K562 (cell line): Measurements from ENCODE around the gene MLH1. TPM values are rescaled to one million over a fixed set of nuclear protein-coding genes. Genes with fewer than 3 reads are reported as not detected.

Source experiments
- ATAC-seq: fragments of 200-7000 bp; cut with Tn5 transposase; 3 replicates; pipeline ENCODE4 v1.9.1; 2020; ENCODE audit warnings: moderate library complexity
- BruUV-seq: library from RNA; stranded (reverse); fragments of 400-500 nt; replicated peaks from 2 replicates; lab custom pipeline; 2021; lab: Mats Ljungman, UMichigan
- CTCF ChIA-PET: fragments of 300-600 bp; formaldehyde crosslinking; extraction: SDS; loops from one replicate; lab custom pipeline; 2021; ENCODE audit warnings: low intra/inter-chr PET ratio; lab: Yijun Ruan, JAX
- POLR2A ChIA-PET: fragments of 300-600, 350-650 bp; sonication (Branson Sonifier 250); formaldehyde crosslinking; extraction: SDS; loops from one replicate; lab custom pipeline; 2021; ENCODE audit warnings: antibody characterized with exemption, inconsistent platforms; lab: Yijun Ruan, JAX
- DNase-seq, 4 experiments: peaks; one replicate each; pipeline versions ENCODE4 v3.0.0 to v3.0.0-alpha.2; 2011 to 2018; ENCODE audit warnings: low spot score in 3 of 4, mixed read lengths in 3 of 4; ENCODE audit errors: extremely low read depth in 1 of 4
- FAIRE-seq: peaks from 2 replicates; lab custom pipeline; 2011; peaks lifted over from hg19 to GRCh38; lab: Jason Lieb, UNC
- H2AFZ ChIP-seq: 2 replicates; pipeline ENCODE4 v1.6.0; 2011; ENCODE audit warnings: low read depth, low read length, control low read depth, inconsistent platforms
- H3K27ac ChIP-seq: fragments of 200-600 bp; 3 replicates; pipeline ENCODE4 v1.8.0; 2011; ENCODE audit warnings: low read depth, mild to moderate bottlenecking, control low read depth, inconsistent platforms, low read length, moderate library complexity, mixed read lengths; ENCODE audit errors: extremely low read depth
- H3K27me3 ChIP-seq, 2 experiments: fragments of 300-600 bp in 1 of 2; 2 replicates in 1 of 2; 3 replicates in 1 of 2; pipeline versions ENCODE4 v1.6.0 to v1.8.0; 2011; ENCODE audit warnings: inconsistent platforms in 2 of 2, low read length in 2 of 2, mild to moderate bottlenecking in 1 of 2, mixed read lengths in 1 of 2, moderate library complexity in 1 of 2; ENCODE audit not compliant: control insufficient read depth in 2 of 2, insufficient read depth in 2 of 2
- H3K36me3 ChIP-seq: fragments of 300-600 bp; 3 replicates; pipeline ENCODE4 v1.8.0; 2011; ENCODE audit warnings: mild to moderate bottlenecking, low read length, inconsistent platforms; ENCODE audit not compliant: control insufficient read depth, insufficient read depth
- H3K4me1 ChIP-seq, 2 experiments: fragments of 200-600 bp in 1 of 2; replicated peaks in 1 of 2; 2 replicates in 1 of 2; 3 replicates in 1 of 2; pipeline versions ENCODE4 v1.5.1 to v1.8.0; 2011; ENCODE audit warnings: inconsistent platforms in 2 of 2, low read length in 2 of 2, mild to moderate bottlenecking in 1 of 2, mixed read lengths in 1 of 2, moderate library complexity in 1 of 2; ENCODE audit not compliant: control insufficient read depth in 2 of 2, insufficient read depth in 2 of 2
- H3K4me2 ChIP-seq: 2 replicates; pipeline ENCODE4 v1.6.1; 2011; ENCODE audit warnings: low read length, control low read depth, inconsistent platforms, mixed read lengths; ENCODE audit not compliant: insufficient read depth
- H3K4me3 ChIP-seq: fragments of 200-600 bp; sonication (generic), shearing (Covaris generic); 2 replicates; pipeline ENCODE4 v1.5.1; 2016; ENCODE audit warnings: control low read depth, inconsistent platforms
- H3K79me2 ChIP-seq: fragments of 200-600 bp; 3 replicates; pipeline ENCODE4 v1.8.0; 2011; ENCODE audit warnings: low read length, inconsistent platforms; ENCODE audit not compliant: control insufficient read depth, insufficient read depth
- H3K9ac ChIP-seq, 2 experiments: 2 replicates each; pipeline versions ENCODE4 v1.6.0 to v1.6.1; 2011; ENCODE audit warnings: low read depth in 2 of 2, low read length in 2 of 2, control low read depth in 1 of 2, inconsistent platforms in 1 of 2, mild to moderate bottlenecking in 1 of 2, mixed read lengths in 1 of 2; ENCODE audit not compliant: insufficient read depth in 1 of 2
- H3K9me1 ChIP-seq: one replicate; pipeline ENCODE4 v1.6.0; 2011; ENCODE audit warnings: inconsistent platforms, mild to moderate bottlenecking, low read length, moderate library complexity; ENCODE audit not compliant: control insufficient read depth, insufficient read depth
- H3K9me3 ChIP-seq: replicated peaks from 2 replicates; pipeline ENCODE4 v1.5.1; 2011; ENCODE audit warnings: low read depth, low read length, inconsistent platforms; ENCODE audit not compliant: control insufficient read depth, insufficient read depth
- H4K20me1 ChIP-seq: replicated peaks from 2 replicates; pipeline ENCODE4 v1.6.1; 2011; ENCODE audit warnings: low read length, inconsistent platforms, mixed read lengths; ENCODE audit not compliant: control insufficient read depth, insufficient read depth
- BRCA1 ChIP-seq, 2 experiments: fragments of 450-650 bp in 1 of 2; sonication (generic) in 1 of 2; formaldehyde crosslinking in 1 of 2; IDR thresholded peaks; 2 replicates each; pipeline versions ENCODE4 v1.5.0 to v1.6.1; 2017 to 2020; ENCODE audit warnings: mild to moderate bottlenecking in 1 of 2, missing genetic modification reagents in 1 of 2
- CBFA2T2 ChIP-seq: fragments of 450-650 bp; conservative IDR thresholded peaks from 2 replicates; pipeline ENCODE4 v1.6.1; 2017; ENCODE audit warnings: mild to moderate bottlenecking
- CCNT2 ChIP-seq: IDR thresholded peaks from 2 replicates; pipeline ENCODE4 v1.6.1; 2011; ENCODE audit warnings: borderline replicate concordance, low read depth, mild to moderate bottlenecking, moderate library complexity, mixed read lengths, low read length; ENCODE audit not compliant: insufficient read length; ENCODE audit errors: extremely low read depth
- ESRRB ChIP-seq: fragments of 250-450 bp; sonication (Bioruptor Pico); IDR thresholded peaks from 2 replicates; pipeline ENCODE4 v1.5.0; 2020; ENCODE audit warnings: mild to moderate bottlenecking, moderate library complexity, borderline replicate concordance
- KAT2B ChIP-seq: IDR thresholded peaks from one replicate; pipeline ENCODE4 v1.6.1; 2012; ENCODE audit warnings: low read depth, mild to moderate bottlenecking, control low read depth, inconsistent platforms, low read length, moderate library complexity
- KLF13 ChIP-seq: fragments of 450-650 bp; IDR thresholded peaks from 2 replicates; pipeline ENCODE4 v1.6.1; 2016; ENCODE audit warnings: missing genetic modification characterization, low read depth, mild to moderate bottlenecking, missing compliant biosample characterization, moderate library complexity, borderline replicate concordance
- LARP7 ChIP-seq: fragments of 450-650 bp; IDR thresholded peaks from 2 replicates; pipeline ENCODE4 v1.6.1; 2016
- MEIS2 ChIP-seq: fragments of 450-650 bp; IDR thresholded peaks from 2 replicates; pipeline ENCODE4 v1.6.1; 2014; ENCODE audit warnings: mild to moderate bottlenecking; ENCODE audit not compliant: partially characterized antibody
- MYNN ChIP-seq, 2 experiments: sonication (generic); formaldehyde crosslinking in 1 of 2; IDR thresholded peaks; 2 replicates each; pipeline versions ENCODE4 v1.5.0 to v1.6.1; 2016 to 2020; ENCODE audit warnings: antibody characterized with exemption in 1 of 2, missing genetic modification reagents in 1 of 2
- NFE2 ChIP-seq: IDR thresholded peaks from 2 replicates; pipeline ENCODE4 v1.6.1; 2014; ENCODE audit warnings: antibody characterized with exemption, low read depth
- SMC3 ChIP-seq: conservative IDR thresholded peaks from 2 replicates; pipeline ENCODE4 v1.6.1; 2011; ENCODE audit warnings: low read depth, low read length, improper control_type of control experiment; ENCODE audit not compliant: insufficient read depth
- SRSF1 ChIP-seq: fragments of 200-400 bp; formaldehyde crosslinking; IDR thresholded peaks from 2 replicates; pipeline ENCODE4 v1.6.1; 2017; ENCODE audit warnings: mild to moderate bottlenecking, low read depth, low read length, moderate library complexity
- TSC22D4 ChIP-seq: fragments of 450-650 bp; IDR thresholded peaks from 2 replicates; pipeline ENCODE4 v1.6.1; 2016; ENCODE audit warnings: missing genetic modification characterization, missing biosample characterization, control low read depth
- ZNF316 ChIP-seq: fragments of 450-650 bp; IDR thresholded peaks from 2 replicates; pipeline ENCODE4 v1.6.1; 2016
- ZNF354B ChIP-seq: fragments of 250-450 bp; sonication (Bioruptor Pico); IDR thresholded peaks from 2 replicates; pipeline ENCODE4 v1.4.0; 2020
- ZNF41 ChIP-seq: fragments of 250-450 bp; sonication (Bioruptor Pico); conservative IDR thresholded peaks from 2 replicates; pipeline ENCODE4 v1.4.0; 2020; ENCODE audit warnings: mild to moderate bottlenecking
- WGBS: fragments of 100-300 bp; shearing (Covaris generic); methylation state at CpG from one replicate; pipeline ENCODE4 v1.1.6; 2016; ENCODE audit warnings: low coverage, mixed read lengths; ENCODE audit not compliant: insufficient coverage; ENCODE audit errors: missing lambda C conversion rate; 5-methylcytosine and 5-hydroxymethylcytosine counted together
- in situ Hi-C: fragments of 300-500 bp; cut with MboI; formaldehyde crosslinking; loops from 4 replicates; pipeline ENCODE4 v1.15.0; 2018; ENCODE audit warnings: inconsistent platforms, mixed read lengths
- intact Hi-C: fragments of 100-400 bp; cut with micrococcal nuclease; formaldehyde crosslinking; loops from 2 replicates; pipeline ENCODE4 v1.14.2; 2022
- polyA plus RNA-seq, 8 experiments: library from polyadenylated mRNA; depleted of rRNA in 4 of 8; stranded (reverse) in 5 of 8; unstranded in 3 of 8; fragments of >200 nt; fragmentation: Nextera tagmentation in 2 of 8; fragmentation: Illumina TruSeq in 1 of 8; extraction: Ambion mirVana in 2 of 8; extraction: Trizol in 1 of 8; gene quantifications; 2 replicates each; pipeline versions ENCODE4 v1.2.1 to v1.2.3, GENCODE V29; 2011 to 2014; ENCODE audit warnings: inconsistent platforms in 1 of 8, missing spikeins in 1 of 8
- total RNA-seq, 7 experiments: library from RNA; depleted of rRNA in 6 of 7; stranded (reverse); fragments of >200 nt in 6 of 7; fragmentation: Illumina TruSeq in 2 of 7; extraction: Trizol in 2 of 7; gene quantifications; 2 replicates each; pipeline versions ENCODE4 v1.2.1 to v1.2.3, GENCODE V29; 2011 to 2021; ENCODE audit warnings: low replicate concordance in 1 of 7
- TF ChIP-seq, protein P1 (sequence below): sonication (generic); IDR thresholded peaks from 2 replicates; pipeline ENCODE4 v1.6.1; 2016
- TF ChIP-seq, protein P2 (sequence below): fragments of 250-450 bp; sonication (Bioruptor Pico); IDR thresholded peaks from 2 replicates; pipeline ENCODE4 v1.8.0; 2022; ENCODE audit warnings: moderate library complexity, mild to moderate bottlenecking, inconsistent platforms
- TF ChIP-seq, protein P3 (sequence below): fragments of 450-650 bp; formaldehyde crosslinking; conservative IDR thresholded peaks from 2 replicates; pipeline ENCODE4 v1.4.0; 2022; ENCODE audit warnings: mild to moderate bottlenecking, missing genetic modification characterization

MLH1 gene
- total and polyA plus RNA-seq, 9 of the 15 experiments (the other 6 are each of a cell fraction or from before 2014, with no cell fraction given) = 76.4 to 155 (median 117) TPM

DNA sequence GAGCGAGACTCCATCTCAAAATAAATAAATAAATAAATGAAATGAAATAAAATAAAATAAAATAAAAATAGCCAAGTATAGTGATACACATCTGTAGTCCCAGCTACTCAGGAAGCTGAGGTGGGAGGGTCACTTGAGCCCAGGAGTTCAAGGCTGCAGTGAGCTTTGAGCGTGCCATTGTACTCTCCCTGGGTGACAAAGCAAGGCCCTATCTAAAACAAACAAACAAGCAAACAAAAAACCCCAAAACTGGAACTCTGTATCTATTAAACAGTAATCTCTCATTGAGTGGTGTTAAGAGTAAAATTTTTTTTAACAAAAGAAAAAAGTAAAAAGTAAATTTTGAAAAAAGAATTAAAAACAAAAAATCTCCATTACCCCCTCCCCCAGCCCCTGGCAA, 21.2 kb upstream of the MLH1 start (continued):
- TF ChIP-seq KLF13 (tag) (no peak), SMC3 (no peak), TSC22D4 (no peak), NFE2 (0 out of 2 replicates have a peak, but pooled peaks have one; percentile 14), BRCA1 (IDR thresholded peaks at IDR 0.05) (no peak), BRCA1 (CRISPR knock-in tag; IDR thresholded peaks at IDR 0.05) (no peak), SRSF1 (no peak), ZNF316 (0 out of 2 replicates have a peak, but pooled peaks have one; percentile 2), ZNF354B (CRISPR knock-in tag) (no peak)

DNA sequence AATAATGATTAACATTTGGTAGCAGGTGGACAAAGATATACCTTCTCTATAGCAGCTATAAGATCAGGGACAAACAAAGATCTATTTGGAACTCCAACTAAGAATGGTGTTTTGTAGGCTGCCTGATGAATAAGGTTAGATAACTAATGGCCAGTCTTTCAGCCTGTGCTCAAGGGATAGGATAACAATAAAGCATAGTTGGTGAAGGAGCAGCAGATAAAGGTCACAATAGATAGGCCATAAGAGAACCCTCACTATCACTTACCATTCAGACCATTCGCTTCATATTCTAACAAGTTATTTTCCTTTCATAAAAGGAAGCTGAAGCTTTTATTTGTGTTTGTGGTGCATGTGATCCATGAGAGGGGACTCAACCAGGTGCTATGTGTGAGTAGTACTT, 20.2 kb upstream of the MLH1 start:
- ATAC-seq (no peak; the same call in 2 of the 3 replicates), DNase-seq (peak; percentile 43 to 59 (median 49)), FAIRE-seq (peak; percentile 19)
- in situ Hi-C loops = no loop called here
- Histone ChIP-seq H2AFZ (peak overlapping the region; percentile 30; the same call in 1 of the 2 replicates), H3K27me3 (no peaks in the 10 kb centered on the region), H3K4me1 (peaks cover 28 to 44% of the 10 kb centered on the region in 2 experiments), H3K9ac (peak overlapping the region in 1 of 2 experiments; percentile 3; a peak in 1 of 4 replicates), H3K4me3 (no peak overlapping the region), H3K27ac (peak overlapping the region; percentile 1; the same call in 2 of the 3 replicates), H3K4me2 (peak overlapping the region; percentile 40), H3K9me3 (no peaks in the 10 kb centered on the region), H3K9me1 (no peaks in the 10 kb centered on the region), H3K79me2 (no peaks in the 10 kb centered on the region), H3K36me3 (no peaks in the 10 kb centered on the region; the same call in 2 of the 3 replicates), H4K20me1 (no peaks in the 10 kb centered on the region)
- ChIA-PET POLR2A (interaction anchor here (0.8 to 4.9 kb wide), 3 partner anchors 10 to 19 kb away, joined by 3 to 29 read pairs (median 5); partner anchors contain the start of genes EPM2AIP1 and MLH1), CTCF (no interaction called here)
- 12% methylated on average over 1 of the region's 1 CpG for WGBS
- intact Hi-C loops = no loop called here
- BruUV-seq = no TSS peak
- TF ChIP-seq ESRRB (CRISPR knock-in tag) (no peak), ZNF41 (CRISPR knock-in tag) (no peak), MYNN (IDR thresholded peaks at IDR 0.05) (no peak), MYNN (CRISPR knock-in tag; IDR thresholded peaks at IDR 0.05) (no peak), CBFA2T2 (peak; percentile 67), MEIS2 (no peak), CCNT2 (peak; percentile 30), LARP7 (no peak), KAT2B (no peak)
- TF ChIP-seq, protein P1, sequence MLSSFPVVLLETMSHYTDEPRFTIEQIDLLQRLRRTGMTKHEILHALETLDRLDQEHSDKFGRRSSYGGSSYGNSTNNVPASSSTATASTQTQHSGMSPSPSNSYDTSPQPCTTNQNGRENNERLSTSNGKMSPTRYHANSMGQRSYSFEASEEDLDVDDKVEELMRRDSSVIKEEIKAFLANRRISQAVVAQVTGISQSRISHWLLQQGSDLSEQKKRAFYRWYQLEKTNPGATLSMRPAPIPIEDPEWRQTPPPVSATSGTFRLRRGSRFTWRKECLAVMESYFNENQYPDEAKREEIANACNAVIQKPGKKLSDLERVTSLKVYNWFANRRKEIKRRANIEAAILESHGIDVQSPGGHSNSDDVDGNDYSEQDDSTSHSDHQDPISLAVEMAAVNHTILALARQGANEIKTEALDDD = peak; percentile 58; the same call in 1 of the 2 replicates
- TF ChIP-seq, protein P2, sequence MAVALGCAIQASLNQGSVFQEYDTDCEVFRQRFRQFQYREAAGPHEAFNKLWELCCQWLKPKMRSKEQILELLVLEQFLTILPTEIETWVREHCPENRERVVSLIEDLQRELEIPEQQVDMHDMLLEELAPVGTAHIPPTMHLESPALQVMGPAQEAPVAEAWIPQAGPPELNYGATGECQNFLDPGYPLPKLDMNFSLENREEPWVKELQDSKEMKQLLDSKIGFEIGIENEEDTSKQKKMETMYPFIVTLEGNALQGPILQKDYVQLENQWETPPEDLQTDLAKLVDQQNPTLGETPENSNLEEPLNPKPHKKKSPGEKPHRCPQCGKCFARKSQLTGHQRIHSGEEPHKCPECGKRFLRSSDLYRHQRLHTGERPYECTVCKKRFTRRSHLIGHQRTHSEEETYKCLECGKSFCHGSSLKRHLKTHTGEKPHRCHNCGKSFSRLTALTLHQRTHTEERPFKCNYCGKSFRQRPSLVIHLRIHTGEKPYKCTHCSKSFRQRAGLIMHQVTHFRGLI = no peak
- TF ChIP-seq, protein P3, sequence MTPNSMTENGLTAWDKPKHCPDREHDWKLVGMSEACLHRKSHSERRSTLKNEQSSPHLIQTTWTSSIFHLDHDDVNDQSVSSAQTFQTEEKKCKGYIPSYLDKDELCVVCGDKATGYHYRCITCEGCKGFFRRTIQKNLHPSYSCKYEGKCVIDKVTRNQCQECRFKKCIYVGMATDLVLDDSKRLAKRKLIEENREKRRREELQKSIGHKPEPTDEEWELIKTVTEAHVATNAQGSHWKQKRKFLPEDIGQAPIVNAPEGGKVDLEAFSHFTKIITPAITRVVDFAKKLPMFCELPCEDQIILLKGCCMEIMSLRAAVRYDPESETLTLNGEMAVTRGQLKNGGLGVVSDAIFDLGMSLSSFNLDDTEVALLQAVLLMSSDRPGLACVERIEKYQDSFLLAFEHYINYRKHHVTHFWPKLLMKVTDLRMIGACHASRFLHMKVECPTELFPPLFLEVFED = no peak
